BE2C (cell line): Measurements from ENCODE around the gene NOL4L.

Source experiments
- DNase-seq: peaks from one replicate; pipeline ENCODE4 v3.0.0-alpha.2; 2020
- H3K27me3 ChIP-seq: fragments of 250-450 bp; sonication (Bioruptor Pico); 2 replicates; pipeline ENCODE4 v1.5.1; 2020; ENCODE audit warnings: mild to moderate bottlenecking
- H3K36me3 ChIP-seq: fragments of 250-450 bp; sonication (Bioruptor Pico); 2 replicates; pipeline ENCODE4 v1.5.1; 2020; ENCODE audit warnings: mild to moderate bottlenecking
- H3K4me1 ChIP-seq: fragments of 250-450 bp; sonication (Bioruptor Pico); 2 replicates; pipeline ENCODE4 v1.5.1; 2020
- H3K4me3 ChIP-seq: 2 replicates; pipeline ENCODE4 v1.5.1; 2011; ENCODE audit warnings: low read depth, low read length
- H3K9me3 ChIP-seq: fragments of 250-450 bp; sonication (Bioruptor Pico); 2 replicates; pipeline ENCODE4 v1.5.1; 2020
- CTCF ChIP-seq: IDR thresholded peaks from 2 replicates; pipeline ENCODE4 v1.5.1; 2012; ENCODE audit warnings: mild to moderate bottlenecking, low read depth, low read length

NOL4L gene

GRCh38 chr20:32514760-32515159, 70.4 kb downstream of the NOL4L start:
- Histone ChIP-seq H3K27me3 (no peaks in the 10 kb centered on the region), H3K4me1 (peaks cover 40% of the 10 kb centered on the region), H3K9me3 (no peaks in the 10 kb centered on the region), H3K36me3 (no peaks in the 10 kb centered on the region), H3K4me3 (no peak overlapping the region)
- no peak for DNase-seq
- TF ChIP-seq CTCF: no peak

- Histone ChIP-seq H3K36me3 (no peaks in the 10 kb centered on the region), H3K4me3 (no peak overlapping the region), H3K27me3 (no peaks in the 10 kb centered on the region), H3K4me1 (peaks cover 44% of the 10 kb centered on the region), H3K9me3 (no peaks in the 10 kb centered on the region)
- TF ChIP-seq CTCF: no peak
- DNase-seq: no peak
Measured at GRCh38 chr20:32513031-32513866, 71.9 kb downstream of the NOL4L start.

- H3K4me1 ChIP-seq: peaks cover 34% of the 10 kb centered on the region
- H3K9me3 ChIP-seq: no peaks in the 10 kb centered on the region
- no peak for DNase-seq
- no peak for TF ChIP-seq CTCF
- H3K4me3 ChIP-seq: no peak overlapping the region
- no peaks in the 10 kb centered on the region for H3K27me3 ChIP-seq
- no peaks in the 10 kb centered on the region for H3K36me3 ChIP-seq
Measured at GRCh38 chr20:32512047-32512385, 73.1 kb downstream of the NOL4L start.

GRCh38 chr20:32511358-32512046, 73.6 kb downstream of the NOL4L start:
- TF ChIP-seq CTCF: no peak
- Histone ChIP-seq H3K4me1 (peaks cover 34% of the 10 kb centered on the region), H3K4me3 (no peak overlapping the region), H3K9me3 (no peaks in the 10 kb centered on the region), H3K36me3 (no peaks in the 10 kb centered on the region), H3K27me3 (no peaks in the 10 kb centered on the region)
- DNase-seq: no peak

- H3K4me1 ChIP-seq: peaks cover 30% of the 10 kb centered on the region
- no peaks in the 10 kb centered on the region for H3K36me3 ChIP-seq
- DNase-seq: no peak
- H3K9me3 ChIP-seq: no peaks in the 10 kb centered on the region
- TF ChIP-seq CTCF: no peak
- no peak overlapping the region for H3K4me3 ChIP-seq
- H3K27me3 ChIP-seq: no peaks in the 10 kb centered on the region
Measured at GRCh38 chr20:32510601-32511357, 74.4 kb downstream of the NOL4L start.
